K562 (cell line): ENCODE data around the gene EPHA10.

Experiments
- E2F4 ChIP-seq: sonication (generic); formaldehyde crosslinking; IDR thresholded peaks from 2 replicates; pipeline ENCODE4 v1.8.0; 2022; ENCODE audit warnings: mild to moderate bottlenecking, low read depth, missing genetic modification reagents
- ESRRA ChIP-seq: fragments of 450-650 bp; IDR thresholded peaks from 2 replicates; pipeline ENCODE4 v1.6.1; 2014; ENCODE audit warnings: low read depth, mild to moderate bottlenecking, moderate library complexity, borderline replicate concordance
- HDAC2 ChIP-seq: fragments of 450-650 bp; IDR thresholded peaks from 2 replicates; pipeline ENCODE4 v1.6.1; 2016; ENCODE audit warnings: mild to moderate bottlenecking
- HMBOX1 ChIP-seq: sonication (generic); IDR thresholded peaks from 2 replicates; pipeline ENCODE4 v1.6.1; 2016
- HMG20A ChIP-seq: fragments of 450-650 bp; formaldehyde crosslinking; conservative IDR thresholded peaks from 2 replicates; pipeline ENCODE4 v1.4.0; 2020; ENCODE audit warnings: mild to moderate bottlenecking, mixed read lengths
- KDM4B ChIP-seq, 2 experiments: fragments of 450-650 bp in 1 of 2; sonication (generic) in 1 of 2; IDR thresholded peaks; 2 replicates each; pipeline ENCODE4 v1.6.1; 2016 to 2017; ENCODE audit warnings: borderline replicate concordance in 2 of 2, antibody characterized with exemption in 1 of 2, low read depth in 1 of 2, mild to moderate bottlenecking in 1 of 2
- PCBP2 ChIP-seq: fragments of 200-400 bp; formaldehyde crosslinking; IDR thresholded peaks from 2 replicates; pipeline ENCODE4 v1.6.1; 2018; ENCODE audit warnings: low read length, low read depth, mild to moderate bottlenecking, moderate library complexity; ENCODE audit not compliant: poor library complexity, severe bottlenecking
- RNF2 ChIP-seq: sonication (generic); IDR thresholded peaks from 2 replicates; pipeline ENCODE4 v1.6.1; 2016
- SRSF1 ChIP-seq: fragments of 200-400 bp; formaldehyde crosslinking; IDR thresholded peaks from 2 replicates; pipeline ENCODE4 v1.6.1; 2017; ENCODE audit warnings: mild to moderate bottlenecking, low read depth, low read length, moderate library complexity
- ZKSCAN8 ChIP-seq: fragments of 200-800 bp; sonication (Bioruptor generic); IDR thresholded peaks from 2 replicates; pipeline ENCODE4 v1.6.1; 2016; ENCODE audit warnings: missing genetic modification characterization, missing compliant biosample characterization
- TF ChIP-seq, protein P1 (sequence below), 3 experiments: IDR thresholded peaks in 2 of 3; conservative IDR thresholded peaks in 1 of 3; 2 replicates each; pipeline ENCODE4 v1.5.1; 2011 to 2012; ENCODE audit warnings: low read length in 3 of 3, mild to moderate bottlenecking in 3 of 3, control low read depth in 2 of 3, improper control_type of control experiment in 1 of 3, inconsistent platforms in 1 of 3, low read depth in 1 of 3, mixed read lengths in 1 of 3, moderate library complexity in 1 of 3; ENCODE audit not compliant: insufficient read depth in 2 of 3
- TF ChIP-seq, protein P2 (sequence below): IDR thresholded peaks from 3 replicates; pipeline ENCODE4 v1.6.1; 2011; ENCODE audit warnings: borderline replicate concordance, mild to moderate bottlenecking; ENCODE audit not compliant: insufficient read length, insufficient read depth

DNA sequence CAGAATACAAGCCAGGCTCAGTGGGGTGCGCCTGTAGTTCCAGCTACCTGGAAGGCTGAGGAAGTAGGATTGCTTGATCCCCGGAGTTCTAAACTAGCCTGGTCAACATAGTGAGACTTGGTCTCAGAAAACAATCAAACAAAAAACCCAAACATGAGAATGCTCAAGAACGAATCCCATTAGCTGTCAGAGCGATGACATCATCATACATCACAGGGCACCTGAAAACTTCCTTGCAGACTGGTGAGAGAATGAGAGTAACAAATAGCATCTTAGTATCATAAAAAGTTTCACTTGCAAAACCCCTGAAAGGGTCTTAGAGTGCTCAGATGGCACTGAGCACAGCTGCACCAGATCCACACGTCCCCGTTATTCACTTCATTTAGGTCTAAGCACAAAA lies 93.7 kb downstream of the EPHA10 start:
- TF ChIP-seq HMG20A (CRISPR knock-in tag): no peak
- no peak for TF ChIP-seq RNF2
- TF ChIP-seq ZKSCAN8: no peak
- TF ChIP-seq, protein P1, sequence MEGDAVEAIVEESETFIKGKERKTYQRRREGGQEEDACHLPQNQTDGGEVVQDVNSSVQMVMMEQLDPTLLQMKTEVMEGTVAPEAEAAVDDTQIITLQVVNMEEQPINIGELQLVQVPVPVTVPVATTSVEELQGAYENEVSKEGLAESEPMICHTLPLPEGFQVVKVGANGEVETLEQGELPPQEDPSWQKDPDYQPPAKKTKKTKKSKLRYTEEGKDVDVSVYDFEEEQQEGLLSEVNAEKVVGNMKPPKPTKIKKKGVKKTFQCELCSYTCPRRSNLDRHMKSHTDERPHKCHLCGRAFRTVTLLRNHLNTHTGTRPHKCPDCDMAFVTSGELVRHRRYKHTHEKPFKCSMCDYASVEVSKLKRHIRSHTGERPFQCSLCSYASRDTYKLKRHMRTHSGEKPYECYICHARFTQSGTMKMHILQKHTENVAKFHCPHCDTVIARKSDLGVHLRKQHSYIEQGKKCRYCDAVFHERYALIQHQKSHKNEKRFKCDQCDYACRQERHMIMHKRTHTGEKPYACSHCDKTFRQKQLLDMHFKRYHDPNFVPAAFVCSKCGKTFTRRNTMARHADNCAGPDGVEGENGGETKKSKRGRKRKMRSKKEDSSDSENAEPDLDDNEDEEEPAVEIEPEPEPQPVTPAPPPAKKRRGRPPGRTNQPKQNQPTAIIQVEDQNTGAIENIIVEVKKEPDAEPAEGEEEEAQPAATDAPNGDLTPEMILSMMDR (IDR thresholded peaks at IDR 0.05 in 2 of 3, conservative IDR thresholded peaks at IDR 0.05 in 1 of 3; ENCODE audit: insufficient read depth in 2 of 3, low read depth in 1 of 3, low read length in 3 of 3): no peak
- TF ChIP-seq, protein P2, sequence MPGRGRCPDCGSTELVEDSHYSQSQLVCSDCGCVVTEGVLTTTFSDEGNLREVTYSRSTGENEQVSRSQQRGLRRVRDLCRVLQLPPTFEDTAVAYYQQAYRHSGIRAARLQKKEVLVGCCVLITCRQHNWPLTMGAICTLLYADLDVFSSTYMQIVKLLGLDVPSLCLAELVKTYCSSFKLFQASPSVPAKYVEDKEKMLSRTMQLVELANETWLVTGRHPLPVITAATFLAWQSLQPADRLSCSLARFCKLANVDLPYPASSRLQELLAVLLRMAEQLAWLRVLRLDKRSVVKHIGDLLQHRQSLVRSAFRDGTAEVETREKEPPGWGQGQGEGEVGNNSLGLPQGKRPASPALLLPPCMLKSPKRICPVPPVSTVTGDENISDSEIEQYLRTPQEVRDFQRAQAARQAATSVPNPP: no peak
- TF ChIP-seq HDAC2: no peak
- no peak for TF ChIP-seq PCBP2
- no peak for TF ChIP-seq ESRRA
- no peak for TF ChIP-seq KDM4B (IDR thresholded peaks at IDR 0.05; ENCODE audit: borderline replicate concordance in 2 of 2, low read depth in 1 of 2)
- TF ChIP-seq HMBOX1: no peak
- no peak for TF ChIP-seq SRSF1
- TF ChIP-seq E2F4 (CRISPR knock-in tag): no peak
